22Rv1 (cell line): ENCODE data around the gene SH3TC2.

Experiments
- ZFX ChIP-seq: fragments of 450-650 bp; IDR thresholded peaks from 2 replicates; pipeline ENCODE4 v1.6.1; 2017; ENCODE audit warnings: antibody characterized with exemption, borderline replicate concordance
- TF ChIP-seq, protein P1 (sequence below): fragments of 450-650 bp; IDR thresholded peaks from 2 replicates; pipeline ENCODE4 v1.5.1; 2017; ENCODE audit warnings: mild to moderate bottlenecking

DNA sequence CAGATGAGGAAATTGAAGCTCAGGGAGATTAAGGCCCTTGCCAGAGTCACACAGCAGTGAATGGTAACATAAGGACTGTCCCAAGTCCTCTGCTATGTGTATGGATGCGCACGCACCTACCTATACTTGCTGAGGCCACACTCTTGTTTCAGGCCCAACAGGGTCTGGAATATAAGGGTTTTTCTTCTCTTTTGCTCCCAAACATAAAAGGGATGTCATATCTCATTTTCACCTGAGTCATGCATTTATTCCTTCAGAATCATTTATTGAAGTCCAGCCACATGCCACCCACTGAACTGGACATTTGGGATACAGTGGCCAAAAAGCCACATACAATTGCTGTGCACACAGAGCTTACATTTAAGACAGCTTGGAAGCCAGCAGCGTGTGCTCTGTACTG lies 92.0 kb downstream of the SH3TC2 start:
- TF ChIP-seq, protein P1, sequence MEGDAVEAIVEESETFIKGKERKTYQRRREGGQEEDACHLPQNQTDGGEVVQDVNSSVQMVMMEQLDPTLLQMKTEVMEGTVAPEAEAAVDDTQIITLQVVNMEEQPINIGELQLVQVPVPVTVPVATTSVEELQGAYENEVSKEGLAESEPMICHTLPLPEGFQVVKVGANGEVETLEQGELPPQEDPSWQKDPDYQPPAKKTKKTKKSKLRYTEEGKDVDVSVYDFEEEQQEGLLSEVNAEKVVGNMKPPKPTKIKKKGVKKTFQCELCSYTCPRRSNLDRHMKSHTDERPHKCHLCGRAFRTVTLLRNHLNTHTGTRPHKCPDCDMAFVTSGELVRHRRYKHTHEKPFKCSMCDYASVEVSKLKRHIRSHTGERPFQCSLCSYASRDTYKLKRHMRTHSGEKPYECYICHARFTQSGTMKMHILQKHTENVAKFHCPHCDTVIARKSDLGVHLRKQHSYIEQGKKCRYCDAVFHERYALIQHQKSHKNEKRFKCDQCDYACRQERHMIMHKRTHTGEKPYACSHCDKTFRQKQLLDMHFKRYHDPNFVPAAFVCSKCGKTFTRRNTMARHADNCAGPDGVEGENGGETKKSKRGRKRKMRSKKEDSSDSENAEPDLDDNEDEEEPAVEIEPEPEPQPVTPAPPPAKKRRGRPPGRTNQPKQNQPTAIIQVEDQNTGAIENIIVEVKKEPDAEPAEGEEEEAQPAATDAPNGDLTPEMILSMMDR, result no peak
- TF ChIP-seq ZFX, result no peak
